Sigmoid colon (tissue), 4 donors: ENCODE measurements around the gene TADA3.

ENCODE experiments used
- EP300 ChIP-seq, 4 donors: sonication (generic); formaldehyde crosslinking; IDR thresholded peaks; one replicate each; pipeline ENCODE4 v1.6.1; 2017; ENCODE audit warnings: antibody characterized with exemption in 4 of 4
- POLR2A ChIP-seq, 2 donors: fragments of 450-650 bp; IDR thresholded peaks; one replicate each; pipeline ENCODE4 v1.6.1; 2016; ENCODE audit warnings: antibody characterized with exemption in 2 of 2, mild to moderate bottlenecking in 2 of 2, moderate library complexity in 2 of 2
- TF ChIP-seq, protein P1 (sequence below), 4 experiments: fragments of 450-650 bp in 3 of 4; fragments of 200-600 bp in 1 of 4; IDR thresholded peaks; one replicate each; pipeline ENCODE4 v1.5.1; 2016 to 2019; ENCODE audit warnings: antibody characterized with exemption in 4 of 4, mild to moderate bottlenecking in 3 of 4, moderate library complexity in 2 of 4

DNA sequence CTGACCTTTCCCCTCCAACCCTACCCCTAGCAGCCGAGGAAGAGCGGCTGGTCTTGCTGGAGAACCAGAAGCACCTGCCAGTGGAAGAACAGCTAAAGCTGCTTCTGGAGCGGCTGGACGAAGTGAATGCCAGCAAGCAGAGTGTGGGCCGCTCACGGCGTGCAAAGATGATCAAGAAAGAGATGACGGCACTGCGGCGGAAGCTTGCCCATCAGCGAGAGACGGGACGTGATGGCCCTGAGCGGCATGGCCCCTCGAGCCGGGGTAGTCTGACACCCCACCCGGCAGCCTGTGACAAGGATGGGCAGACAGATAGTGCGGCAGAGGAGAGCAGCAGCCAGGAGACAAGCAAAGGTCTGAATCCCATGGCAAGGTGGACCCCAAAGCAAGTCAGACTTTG lies 48.7 kb downstream of the TADA3 start:
- TF ChIP-seq POLR2A (IDR thresholded peaks at IDR 0.05) (no peak), EP300 (IDR thresholded peaks at IDR 0.05) (no peak)
- TF ChIP-seq, protein P1, sequence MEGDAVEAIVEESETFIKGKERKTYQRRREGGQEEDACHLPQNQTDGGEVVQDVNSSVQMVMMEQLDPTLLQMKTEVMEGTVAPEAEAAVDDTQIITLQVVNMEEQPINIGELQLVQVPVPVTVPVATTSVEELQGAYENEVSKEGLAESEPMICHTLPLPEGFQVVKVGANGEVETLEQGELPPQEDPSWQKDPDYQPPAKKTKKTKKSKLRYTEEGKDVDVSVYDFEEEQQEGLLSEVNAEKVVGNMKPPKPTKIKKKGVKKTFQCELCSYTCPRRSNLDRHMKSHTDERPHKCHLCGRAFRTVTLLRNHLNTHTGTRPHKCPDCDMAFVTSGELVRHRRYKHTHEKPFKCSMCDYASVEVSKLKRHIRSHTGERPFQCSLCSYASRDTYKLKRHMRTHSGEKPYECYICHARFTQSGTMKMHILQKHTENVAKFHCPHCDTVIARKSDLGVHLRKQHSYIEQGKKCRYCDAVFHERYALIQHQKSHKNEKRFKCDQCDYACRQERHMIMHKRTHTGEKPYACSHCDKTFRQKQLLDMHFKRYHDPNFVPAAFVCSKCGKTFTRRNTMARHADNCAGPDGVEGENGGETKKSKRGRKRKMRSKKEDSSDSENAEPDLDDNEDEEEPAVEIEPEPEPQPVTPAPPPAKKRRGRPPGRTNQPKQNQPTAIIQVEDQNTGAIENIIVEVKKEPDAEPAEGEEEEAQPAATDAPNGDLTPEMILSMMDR (IDR thresholded peaks at IDR 0.05) = no peak
